ENCODE data around the gene GPR18. TPM values are rescaled to one million over a fixed set of nuclear protein-coding genes. Genes with fewer than 3 reads are reported as not detected.

Gene GPR18
- total RNA-seq, 1 donor from 2014 or later = not detected

DNA sequence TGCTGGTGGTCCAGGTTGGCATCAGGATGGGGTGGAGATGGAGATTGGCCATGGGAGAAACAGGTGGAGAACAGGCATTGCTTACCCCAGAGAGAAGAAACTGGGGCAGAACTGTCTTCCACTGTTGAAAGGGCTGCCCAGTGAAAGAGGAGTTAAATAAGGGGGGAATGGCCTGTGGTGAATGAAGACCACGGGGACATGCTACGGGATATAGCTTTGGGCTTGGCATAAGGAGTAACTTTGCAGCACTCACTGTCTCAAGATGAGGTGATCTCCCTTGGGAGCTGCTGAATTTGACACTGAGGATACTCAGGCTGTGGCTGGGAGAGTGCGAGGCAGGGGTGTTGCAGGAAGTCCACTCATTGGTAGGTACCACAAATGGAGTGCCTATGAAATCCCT is 10.6 kb upstream of the GPR18 start:
- Mint-ChIP-seq H3K4me1 (ENCODE audit: low read depth) (peaks cover 8% of the 10 kb centered on the region), H3K4me3 (ENCODE audit: unreplicated experiment) (no peak overlapping the region), H3K27ac (ENCODE audit: unreplicated experiment) (no peak overlapping the region), H3K27me3 (ENCODE audit: low read depth) (no peaks in the 10 kb centered on the region), H3K9me3 (ENCODE audit: low read depth) (no peaks in the 10 kb centered on the region), H3K36me3 (ENCODE audit: low read depth) (peaks cover 4% of the 10 kb centered on the region)
- TF ChIP-seq, protein P1, sequence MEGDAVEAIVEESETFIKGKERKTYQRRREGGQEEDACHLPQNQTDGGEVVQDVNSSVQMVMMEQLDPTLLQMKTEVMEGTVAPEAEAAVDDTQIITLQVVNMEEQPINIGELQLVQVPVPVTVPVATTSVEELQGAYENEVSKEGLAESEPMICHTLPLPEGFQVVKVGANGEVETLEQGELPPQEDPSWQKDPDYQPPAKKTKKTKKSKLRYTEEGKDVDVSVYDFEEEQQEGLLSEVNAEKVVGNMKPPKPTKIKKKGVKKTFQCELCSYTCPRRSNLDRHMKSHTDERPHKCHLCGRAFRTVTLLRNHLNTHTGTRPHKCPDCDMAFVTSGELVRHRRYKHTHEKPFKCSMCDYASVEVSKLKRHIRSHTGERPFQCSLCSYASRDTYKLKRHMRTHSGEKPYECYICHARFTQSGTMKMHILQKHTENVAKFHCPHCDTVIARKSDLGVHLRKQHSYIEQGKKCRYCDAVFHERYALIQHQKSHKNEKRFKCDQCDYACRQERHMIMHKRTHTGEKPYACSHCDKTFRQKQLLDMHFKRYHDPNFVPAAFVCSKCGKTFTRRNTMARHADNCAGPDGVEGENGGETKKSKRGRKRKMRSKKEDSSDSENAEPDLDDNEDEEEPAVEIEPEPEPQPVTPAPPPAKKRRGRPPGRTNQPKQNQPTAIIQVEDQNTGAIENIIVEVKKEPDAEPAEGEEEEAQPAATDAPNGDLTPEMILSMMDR (IDR thresholded peaks at IDR 0.05) = no peak
- DNase-seq (ENCODE audit: low spot score) = no peak

DNA sequence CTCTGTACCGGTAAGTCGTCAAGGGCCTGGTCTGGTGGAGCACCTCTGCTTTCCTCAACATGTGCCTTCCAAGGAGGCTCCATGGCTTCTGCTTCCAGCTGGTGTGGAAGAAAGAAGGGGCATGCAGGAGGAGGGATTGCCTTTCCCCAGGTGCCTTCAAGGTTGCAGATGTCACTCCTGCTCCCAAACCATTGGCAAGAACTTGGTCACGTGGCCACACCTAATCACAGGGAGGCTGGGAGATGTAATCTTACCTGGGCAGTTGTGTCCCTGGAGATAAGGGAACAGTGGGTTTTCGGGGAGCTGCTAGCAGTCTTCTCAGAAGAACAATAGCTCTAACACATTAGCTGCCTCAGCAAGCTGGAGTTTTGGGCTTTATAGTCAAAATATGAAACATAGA is 9.7 kb upstream of the GPR18 start:
- no peaks in the 10 kb centered on the region for H3K9me3 Mint-ChIP-seq (ENCODE audit: low read depth)
- peaks cover 16% of the 10 kb centered on the region for H3K4me1 Mint-ChIP-seq (ENCODE audit: low read depth)

DNA sequence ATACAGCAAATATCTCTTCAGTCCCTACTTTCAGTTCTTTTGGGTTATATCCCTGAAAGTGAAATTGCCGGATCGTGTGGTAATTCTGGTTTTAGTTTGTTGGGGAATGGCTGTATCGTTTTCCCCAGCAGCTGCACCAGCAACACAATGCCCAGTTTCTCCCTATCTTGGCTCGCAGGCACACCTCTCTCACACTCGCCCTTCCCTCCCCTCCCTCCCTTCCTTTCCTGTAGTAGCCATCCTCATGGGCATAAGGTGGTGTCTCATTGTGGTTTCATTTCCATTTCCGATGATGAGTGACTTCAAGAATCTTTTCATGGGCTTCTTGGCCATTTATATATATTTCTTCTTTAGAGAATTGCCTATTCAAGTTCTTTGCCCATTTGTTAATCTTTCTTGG is 8.6 kb upstream of the GPR18 start:
- Mint-ChIP-seq H3K4me3 (ENCODE audit: unreplicated experiment) (no peak overlapping the region), H3K27me3 (ENCODE audit: low read depth) (no peaks in the 10 kb centered on the region), H3K4me1 (ENCODE audit: low read depth) (peaks cover 12% of the 10 kb centered on the region), H3K9me3 (ENCODE audit: low read depth) (no peaks in the 10 kb centered on the region), H3K36me3 (ENCODE audit: low read depth) (no peaks in the 10 kb centered on the region), H3K27ac (ENCODE audit: unreplicated experiment) (no peak overlapping the region)
- DNase-seq (ENCODE audit: low spot score) = no peak
- TF ChIP-seq, protein P1 (IDR thresholded peaks at IDR 0.05) = no peak

More for the DNA sequence above, 9.7 kb upstream of the GPR18 start:
- no peak overlapping the region for H3K4me3 Mint-ChIP-seq (ENCODE audit: unreplicated experiment)
- H3K27me3 Mint-ChIP-seq (ENCODE audit: low read depth) = no peaks in the 10 kb centered on the region
- peaks cover 4% of the 10 kb centered on the region for H3K36me3 Mint-ChIP-seq (ENCODE audit: low read depth)
- TF ChIP-seq, protein P1 (IDR thresholded peaks at IDR 0.05) = no peak
- no peak for DNase-seq (ENCODE audit: low spot score)
- H3K27ac Mint-ChIP-seq (ENCODE audit: unreplicated experiment) = no peak overlapping the region

DNA sequence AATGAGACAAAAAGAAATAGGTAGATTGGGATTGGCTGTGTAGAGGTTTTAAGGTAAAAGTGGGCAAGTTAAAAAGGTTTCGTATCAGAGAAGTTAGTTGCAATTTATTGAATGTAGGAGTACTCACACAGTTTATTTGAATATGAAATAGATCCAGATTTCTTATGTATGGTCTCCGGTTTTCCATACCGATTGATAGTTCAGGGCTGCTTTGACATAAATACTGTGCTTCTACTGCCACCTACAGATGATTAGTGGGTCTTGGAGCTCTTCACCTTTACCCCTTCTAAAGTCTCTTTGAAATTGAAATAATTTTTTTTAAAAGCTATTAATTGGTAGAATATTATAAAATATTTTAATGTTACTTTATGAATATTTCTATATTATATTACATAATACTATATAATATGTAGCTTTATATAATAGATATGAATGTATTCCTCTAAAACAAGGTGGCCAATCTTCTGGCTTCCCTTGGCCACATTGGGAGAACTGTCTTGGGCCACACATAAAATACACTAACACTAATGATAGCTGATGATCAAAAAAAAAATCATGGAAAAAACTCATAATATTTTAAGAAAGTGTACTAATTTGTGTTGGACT is 7.7 kb upstream of the GPR18 start:
- H3K9me3 Mint-ChIP-seq (ENCODE audit: low read depth) = no peaks in the 10 kb centered on the region
- no peak overlapping the region for H3K27ac Mint-ChIP-seq (ENCODE audit: unreplicated experiment)
- DNase-seq (ENCODE audit: low spot score) = no peak
- peaks cover 9% of the 10 kb centered on the region for H3K4me1 Mint-ChIP-seq (ENCODE audit: low read depth)
- TF ChIP-seq, protein P1 (IDR thresholded peaks at IDR 0.05) = peak; percentile 93
- H3K4me3 Mint-ChIP-seq (ENCODE audit: unreplicated experiment) = no peak overlapping the region
- no peaks in the 10 kb centered on the region for H3K36me3 Mint-ChIP-seq (ENCODE audit: low read depth)
- H3K27me3 Mint-ChIP-seq (ENCODE audit: low read depth) = no peaks in the 10 kb centered on the region

DNA sequence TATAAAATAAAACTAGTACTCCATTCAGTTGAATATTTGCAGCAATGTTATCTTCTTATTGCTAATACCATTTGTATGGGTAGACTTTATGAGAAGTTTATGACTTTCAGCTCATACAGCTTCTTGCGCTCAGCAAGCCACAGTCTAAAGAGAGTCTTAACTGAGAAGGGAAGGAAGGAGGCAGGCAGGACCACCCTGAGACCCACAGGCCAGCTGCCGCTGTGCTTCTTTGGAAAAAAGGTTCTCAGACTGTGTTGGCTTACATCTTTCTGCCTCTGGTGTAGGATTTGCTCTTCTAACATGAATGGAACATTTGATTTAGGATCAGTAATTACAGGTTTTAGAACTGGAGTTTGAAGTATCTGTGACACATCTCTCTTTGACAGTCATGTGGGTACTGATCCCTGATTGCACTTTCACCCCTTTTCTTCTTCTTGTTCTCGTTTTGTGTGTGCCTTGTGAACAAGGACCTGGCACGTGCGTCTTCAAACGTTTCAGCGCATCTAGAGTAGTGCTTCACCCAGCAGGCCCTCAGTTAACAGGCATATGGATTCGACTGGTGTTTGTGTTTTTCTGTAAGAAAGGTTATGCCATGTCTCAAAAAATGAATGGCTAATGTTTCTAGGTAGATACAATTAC is 7.1 kb upstream of the GPR18 start:
- Mint-ChIP-seq H3K4me1 (ENCODE audit: low read depth) (peaks cover 10% of the 10 kb centered on the region), H3K36me3 (ENCODE audit: low read depth) (no peaks in the 10 kb centered on the region), H3K27ac (ENCODE audit: unreplicated experiment) (no peak overlapping the region), H3K27me3 (ENCODE audit: low read depth) (no peaks in the 10 kb centered on the region), H3K9me3 (ENCODE audit: low read depth) (no peaks in the 10 kb centered on the region), H3K4me3 (ENCODE audit: unreplicated experiment) (no peak overlapping the region)
- DNase-seq (ENCODE audit: low spot score) = no peak
- TF ChIP-seq, protein P1 (IDR thresholded peaks at IDR 0.05) = no peak
